Dedifferentiated amniotic fluid mesenchymal stem cell (primary cell): Measurements from ENCODE around the gene PIK3R6.
"Not testable (repeated sequence)": the region's sequence is repeated elsewhere in the genome, so short reads cannot be mapped to it uniquely, and the experiment has no call there.

ENCODE experiments used
- DNase-seq: peaks from one replicate; pipeline ENCODE4 v3.0.0-alpha.2; 2016; ENCODE audit errors: extremely low spot score

PIK3R6 gene

DNA sequence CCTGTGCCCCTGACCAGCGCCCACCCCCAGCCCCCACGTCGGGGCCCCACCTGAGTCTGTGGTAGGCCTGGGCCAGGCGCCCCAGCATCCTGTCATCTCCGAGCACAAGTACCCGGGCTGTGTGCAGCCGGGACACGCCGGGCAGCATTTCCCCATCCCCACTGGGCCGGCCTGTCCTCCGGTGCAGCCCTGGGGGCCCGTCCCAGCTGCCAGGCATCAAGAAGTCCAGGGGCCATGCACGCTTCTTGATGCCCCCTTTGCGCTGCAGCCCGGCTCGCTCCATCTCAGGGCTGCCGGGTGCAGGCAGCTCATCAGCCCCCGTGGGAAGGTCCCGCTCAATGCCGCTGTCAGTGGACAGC lies 39.0 kb downstream of the PIK3R6 start:
- no peak for DNase-seq

DNA sequence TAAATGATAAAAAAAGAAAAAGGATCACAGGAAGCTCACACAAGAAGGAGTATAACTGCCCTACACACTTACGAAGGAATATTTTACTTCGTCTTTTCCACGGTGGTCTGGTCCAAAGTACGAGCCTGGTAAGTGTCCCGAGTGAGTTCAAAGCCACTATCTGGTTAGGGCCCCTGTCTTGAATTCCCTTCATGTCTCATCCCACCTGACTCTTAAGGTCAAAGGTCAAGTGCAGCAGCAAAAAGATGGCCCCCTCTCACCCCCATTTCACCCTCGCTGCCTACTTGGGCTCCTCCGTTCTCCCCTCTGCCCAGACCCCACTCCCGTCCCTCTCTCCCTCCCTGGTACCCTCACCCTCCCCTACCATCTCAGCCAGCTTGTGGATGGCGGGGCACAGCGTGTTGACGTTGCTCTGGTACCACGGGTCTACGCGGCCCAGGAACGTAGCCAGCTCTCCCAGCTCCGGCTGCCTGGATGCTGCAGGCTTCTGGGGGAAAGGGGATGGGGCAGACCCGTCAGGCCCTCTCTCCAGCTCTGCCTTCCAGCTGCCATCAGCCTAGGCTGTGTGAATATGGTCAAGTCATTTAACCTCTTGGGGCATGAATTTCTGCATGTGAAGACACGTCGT lies 40.6 kb downstream of the PIK3R6 start:
- DNase-seq, result no peak

DNA sequence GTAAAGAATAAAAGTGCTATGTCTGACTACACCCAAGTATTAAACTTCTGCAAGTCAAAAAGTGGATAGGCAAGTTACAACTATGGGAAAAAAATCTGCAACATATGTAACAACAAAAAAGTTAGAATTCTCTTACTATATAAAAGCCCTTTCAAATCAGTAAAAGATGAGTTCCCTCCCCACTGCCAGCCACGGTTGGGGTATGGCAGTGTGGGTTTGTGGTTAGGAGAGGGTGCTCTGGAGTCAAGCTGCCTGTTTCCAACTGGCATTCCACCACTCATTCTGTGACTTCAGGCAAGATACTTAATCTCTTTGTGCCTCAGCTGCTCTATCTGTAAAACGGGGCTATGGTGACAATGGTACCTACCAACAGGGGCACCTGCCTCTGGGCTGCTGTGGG lies 41.7 kb downstream of the PIK3R6 start:
- no peak for DNase-seq

DNA sequence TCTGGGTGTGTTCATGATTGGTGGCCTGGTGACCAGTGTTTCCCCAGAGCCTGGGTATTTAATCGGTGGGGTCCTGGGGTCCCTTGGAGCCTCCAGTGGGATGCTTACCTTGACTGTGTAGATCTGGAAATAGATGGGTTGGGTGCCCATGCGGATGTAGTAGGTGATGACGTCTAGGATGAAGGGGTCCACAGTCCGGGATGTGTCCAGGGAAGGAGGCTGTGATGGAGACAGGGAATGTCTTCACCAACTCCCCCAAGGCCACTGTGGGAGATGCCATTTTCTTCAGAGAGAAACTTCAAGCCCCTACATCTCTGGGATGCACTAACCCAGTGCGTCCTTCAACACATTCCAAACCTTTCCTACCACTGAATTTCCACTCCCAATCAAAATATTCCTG lies 44.2 kb downstream of the PIK3R6 start:
- DNase-seq, result no peak

DNA sequence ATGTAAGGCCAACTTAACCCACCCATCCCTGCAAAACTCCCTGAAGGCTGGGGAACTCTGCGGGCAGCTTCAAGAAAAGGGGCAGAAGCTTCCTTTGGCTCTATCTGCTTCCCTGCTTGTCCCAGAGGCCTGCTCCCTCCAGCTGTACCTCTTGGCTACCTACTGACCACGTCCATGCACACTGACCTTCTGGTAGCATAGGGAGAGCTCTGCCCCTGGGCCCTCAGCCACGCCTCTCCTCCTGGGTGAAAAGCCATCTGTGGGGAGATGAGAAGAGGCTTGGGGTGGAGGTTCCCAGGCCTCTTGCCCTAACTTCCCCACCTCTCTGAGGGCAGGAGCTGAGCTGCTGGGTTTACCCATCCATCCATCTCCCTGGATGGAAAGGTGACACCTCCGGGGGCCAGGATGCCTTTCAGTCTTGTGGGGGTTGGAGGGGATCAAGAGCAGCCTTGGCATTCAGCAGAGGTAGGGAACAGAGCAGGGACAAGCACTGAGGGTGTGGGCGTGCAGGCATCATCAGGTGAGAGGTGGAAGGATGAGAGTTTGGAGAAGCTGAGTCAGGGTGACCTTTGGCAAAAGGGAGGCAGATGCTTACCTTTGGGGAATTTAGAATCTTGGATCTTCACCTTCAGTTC lies 45.0 kb downstream of the PIK3R6 start:
- no peak for DNase-seq

DNA sequence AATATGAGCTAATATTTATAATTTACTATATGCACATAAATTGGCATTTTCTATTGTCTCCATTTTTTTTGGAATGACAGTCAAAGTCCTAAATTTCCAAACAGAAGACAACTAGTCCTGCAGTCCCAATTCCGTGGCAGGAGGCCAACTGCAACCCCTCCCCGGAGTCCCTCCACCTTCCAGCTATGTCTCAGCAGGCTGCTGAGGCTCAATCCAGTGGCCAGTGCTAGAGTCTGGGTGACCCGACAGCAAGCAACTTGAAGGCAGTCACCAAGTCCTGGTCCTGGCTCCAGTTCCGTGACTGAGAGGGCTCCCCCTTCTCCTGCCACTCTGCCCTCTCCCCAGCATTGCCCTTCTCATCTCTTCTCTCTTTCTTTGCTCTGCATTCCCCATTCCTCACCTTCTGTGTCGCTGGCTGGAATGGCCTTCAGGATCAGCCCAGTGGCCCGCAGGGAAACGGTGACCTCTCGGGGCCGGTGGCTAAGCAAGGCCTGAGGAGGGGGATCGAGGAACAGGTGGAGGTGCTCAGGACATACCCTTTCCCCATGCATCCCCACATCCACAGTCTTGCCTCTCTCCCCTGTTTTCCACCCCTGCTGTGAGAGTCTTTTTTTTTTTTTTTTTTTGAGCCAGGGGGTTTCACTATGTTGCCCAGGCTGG lies 45.9 kb downstream of the PIK3R6 start:
- DNase-seq, result no peak

DNA sequence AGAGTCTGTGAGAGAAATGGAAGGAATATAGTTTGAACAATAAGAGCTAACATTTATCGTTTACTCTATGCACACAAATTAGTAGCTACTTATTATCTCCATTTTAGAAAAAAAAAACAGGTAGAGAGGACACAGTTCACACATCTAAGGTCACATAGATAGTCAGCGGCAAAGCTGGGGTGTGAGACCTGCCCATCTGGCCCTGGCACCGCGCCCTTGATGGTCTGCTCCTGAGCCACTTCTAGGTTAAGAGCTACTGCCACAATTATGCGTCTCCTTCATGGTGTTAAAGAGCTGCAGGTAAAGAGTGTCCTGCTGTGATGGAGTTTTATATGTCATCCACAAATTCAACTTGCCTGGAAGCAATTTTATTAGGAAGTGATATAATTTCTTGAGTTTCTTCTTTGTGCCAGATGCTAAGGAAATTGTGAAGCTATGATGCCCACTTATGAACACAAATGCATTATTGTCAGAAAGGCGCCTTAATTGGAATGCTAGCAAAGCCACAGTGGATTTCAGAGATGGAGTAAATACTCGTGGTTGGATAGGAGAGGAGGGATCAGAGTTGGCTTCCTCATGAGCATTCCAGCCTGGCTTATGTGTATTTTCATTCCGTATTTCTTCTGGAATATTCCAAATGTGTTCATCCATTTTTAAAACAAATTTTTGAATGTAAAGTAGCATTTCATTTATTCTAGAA lies 47.0 kb downstream of the PIK3R6 start:
- DNase-seq, result no peak

DNA sequence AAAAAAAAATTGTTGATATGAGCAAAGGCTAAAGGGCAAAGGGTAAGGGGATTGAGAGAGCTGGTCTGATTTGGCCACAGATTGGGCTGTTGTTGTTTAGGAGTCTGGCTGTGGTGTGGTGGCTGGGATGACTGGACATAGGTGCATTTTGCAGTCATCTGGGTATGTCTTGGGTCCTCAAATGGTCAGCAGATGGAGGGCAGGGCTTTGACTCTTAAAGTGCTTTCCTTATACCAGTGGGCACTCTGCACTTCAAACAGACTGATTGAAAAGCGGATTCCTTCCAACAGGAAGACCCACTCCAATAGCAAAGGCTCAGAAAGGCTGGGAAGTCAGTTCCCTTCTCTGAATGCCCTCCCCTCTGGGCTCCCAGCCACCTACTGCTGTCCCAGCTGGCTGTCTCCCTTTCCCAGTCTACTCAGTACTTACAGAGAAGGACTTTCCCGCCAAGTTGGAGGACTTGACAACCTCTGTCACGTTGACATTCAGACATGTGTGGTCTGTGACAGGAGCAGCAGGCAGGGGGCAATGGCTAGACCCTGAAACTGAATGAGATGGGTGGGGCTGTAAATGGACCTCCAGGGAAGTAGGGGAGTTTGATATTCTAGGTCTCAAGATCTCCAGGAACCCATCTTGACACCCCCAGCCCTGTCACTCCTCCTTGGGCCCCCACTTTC lies 48.7 kb downstream of the PIK3R6 start:
- no peak for DNase-seq

DNA sequence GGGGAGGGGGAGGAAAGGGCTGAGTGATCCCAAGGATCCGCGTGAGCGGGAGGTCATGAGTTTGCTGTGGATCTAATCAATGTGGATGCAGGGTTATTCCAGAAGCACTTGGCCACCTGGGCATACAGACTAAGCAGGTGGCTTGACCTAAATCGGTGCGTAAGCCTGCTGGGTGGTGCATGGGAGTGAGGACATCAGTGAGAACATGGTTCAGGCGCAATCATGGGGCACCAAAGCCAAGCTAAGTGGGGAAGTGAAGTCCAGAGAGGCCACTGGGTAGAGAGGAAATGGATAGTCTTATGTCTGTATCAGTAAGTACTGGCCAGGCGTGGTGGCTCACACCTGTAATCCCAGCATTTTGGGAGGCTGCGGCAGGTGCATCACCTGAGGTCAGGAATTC lies 49.4 kb downstream of the PIK3R6 start:
- DNase-seq, result no peak

DNA sequence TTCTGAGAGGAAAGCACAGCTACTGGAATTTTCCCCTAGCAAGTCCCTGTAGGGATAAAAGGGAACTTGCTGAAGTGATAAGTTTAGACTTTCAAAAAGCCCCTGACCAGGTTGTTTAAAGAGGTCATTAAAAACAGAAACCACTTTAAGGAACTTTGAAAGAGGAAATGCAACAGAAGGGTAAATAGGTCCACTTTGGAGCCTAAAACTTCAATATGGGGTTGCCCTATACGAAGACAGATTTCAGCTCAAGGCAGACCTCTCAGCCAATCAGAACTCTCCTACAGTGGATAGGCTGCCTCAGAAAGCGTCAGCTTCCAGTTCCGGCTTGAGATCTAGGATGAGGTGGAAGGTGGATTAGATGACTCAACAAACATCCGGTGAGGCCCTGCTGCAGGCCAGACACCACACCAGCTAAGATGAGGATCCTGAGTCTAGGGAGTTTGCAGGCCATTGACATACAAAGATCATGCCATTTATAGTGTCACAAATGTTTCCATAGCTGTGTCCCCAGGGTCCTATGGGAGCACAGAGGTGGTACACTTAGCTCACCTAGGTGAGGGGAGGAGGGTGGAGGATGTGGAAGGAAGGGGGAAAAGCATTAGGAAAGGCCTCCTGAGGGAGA lies 60.4 kb downstream of the PIK3R6 start:
- no peak for DNase-seq

DNA sequence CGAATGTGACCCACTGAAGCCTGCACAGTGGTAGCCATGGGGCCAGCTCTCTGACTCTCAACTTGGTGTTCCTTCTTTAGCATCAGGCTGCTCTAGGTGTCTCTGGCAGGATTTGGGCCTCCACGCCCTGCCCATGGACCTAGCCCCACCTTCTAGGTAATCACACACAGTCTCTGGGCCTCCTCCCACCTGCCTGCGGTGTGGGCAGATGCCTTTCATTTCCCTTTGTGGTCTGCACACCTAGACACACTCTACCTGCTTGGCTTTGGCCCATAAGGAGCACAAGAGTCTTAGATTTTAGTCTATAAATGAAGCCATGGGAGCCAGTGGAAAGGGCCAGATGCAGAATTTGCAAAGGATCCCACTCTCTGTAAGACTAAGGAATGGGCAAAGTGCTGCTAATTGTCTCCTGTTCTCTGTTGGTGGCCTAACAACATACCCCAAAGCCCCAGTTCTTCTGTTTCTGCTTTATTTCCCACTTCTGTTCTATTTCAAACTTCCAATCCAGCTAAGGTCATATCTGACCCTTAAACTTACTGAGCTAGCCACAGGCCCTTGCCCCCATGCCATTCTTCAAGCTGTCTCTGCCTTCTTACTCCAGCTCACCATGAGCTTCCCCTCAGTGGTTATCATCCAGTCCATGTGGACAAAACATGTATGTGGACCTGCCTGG lies 61.1 kb downstream of the PIK3R6 start:
- DNase-seq, result no peak

DNA sequence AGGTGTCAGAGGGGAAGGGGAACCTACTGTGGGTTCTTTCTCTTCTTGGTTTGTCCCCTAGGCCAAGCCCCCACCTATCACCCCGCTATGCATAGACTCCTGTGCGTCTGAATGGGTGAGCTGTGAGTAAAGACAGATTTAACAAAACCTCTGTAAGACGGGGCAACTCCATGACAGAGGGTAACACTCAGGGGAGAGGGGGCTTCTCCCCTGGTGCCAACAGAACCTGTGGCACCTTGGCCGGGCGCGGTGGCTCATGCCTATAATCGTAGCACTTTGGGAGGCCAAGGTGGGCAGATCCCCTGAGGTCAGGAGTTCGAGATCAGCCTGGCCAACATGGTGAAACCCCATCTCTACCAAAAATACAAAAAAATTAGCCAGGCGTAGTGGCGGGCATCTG lies 62.1 kb downstream of the PIK3R6 start:
- not testable (repeated sequence) for DNase-seq

DNA sequence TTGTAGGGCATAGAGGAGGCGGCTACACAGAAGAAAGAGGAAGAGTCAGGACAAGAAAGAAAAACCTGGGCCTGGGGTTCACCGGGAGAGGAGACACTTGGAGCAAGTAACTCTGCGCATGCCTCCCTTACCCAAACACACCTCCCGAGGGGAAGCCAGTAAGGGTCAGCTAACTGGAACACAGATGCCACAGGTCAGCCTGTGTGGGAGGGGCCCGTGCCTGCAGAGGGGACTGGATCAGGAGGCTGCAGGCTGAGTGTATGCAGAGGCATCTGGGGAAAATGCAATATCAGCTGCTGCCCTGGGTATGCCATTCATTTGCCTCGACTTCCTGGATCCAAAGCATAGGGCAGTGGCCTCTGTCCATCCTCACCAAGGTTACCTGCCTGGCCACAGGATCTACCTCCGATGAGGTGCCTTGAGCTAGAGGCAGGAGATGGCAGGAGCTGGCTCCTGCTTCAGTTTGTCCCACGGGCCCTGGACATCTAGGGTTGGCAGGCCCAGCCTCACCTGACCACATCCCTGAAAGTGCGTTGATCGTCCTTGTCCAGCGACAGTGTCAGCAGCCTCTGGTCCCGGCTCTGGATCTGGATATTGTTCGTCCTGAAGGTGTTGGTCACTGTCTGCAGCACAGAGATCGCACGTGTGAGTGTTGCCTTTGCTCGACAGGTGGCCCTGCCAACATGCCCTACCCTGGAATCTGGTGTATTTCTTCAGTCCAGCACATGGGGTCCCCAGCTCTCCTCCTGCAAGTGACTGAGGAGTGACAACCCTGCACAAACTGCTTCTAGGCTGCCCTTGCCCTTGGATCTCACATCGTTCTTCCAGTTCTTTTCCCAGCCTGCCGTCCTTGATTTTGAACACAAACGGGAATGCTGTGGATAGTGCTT lies 63.7 kb downstream of the PIK3R6 start:
- no peak for DNase-seq

DNA sequence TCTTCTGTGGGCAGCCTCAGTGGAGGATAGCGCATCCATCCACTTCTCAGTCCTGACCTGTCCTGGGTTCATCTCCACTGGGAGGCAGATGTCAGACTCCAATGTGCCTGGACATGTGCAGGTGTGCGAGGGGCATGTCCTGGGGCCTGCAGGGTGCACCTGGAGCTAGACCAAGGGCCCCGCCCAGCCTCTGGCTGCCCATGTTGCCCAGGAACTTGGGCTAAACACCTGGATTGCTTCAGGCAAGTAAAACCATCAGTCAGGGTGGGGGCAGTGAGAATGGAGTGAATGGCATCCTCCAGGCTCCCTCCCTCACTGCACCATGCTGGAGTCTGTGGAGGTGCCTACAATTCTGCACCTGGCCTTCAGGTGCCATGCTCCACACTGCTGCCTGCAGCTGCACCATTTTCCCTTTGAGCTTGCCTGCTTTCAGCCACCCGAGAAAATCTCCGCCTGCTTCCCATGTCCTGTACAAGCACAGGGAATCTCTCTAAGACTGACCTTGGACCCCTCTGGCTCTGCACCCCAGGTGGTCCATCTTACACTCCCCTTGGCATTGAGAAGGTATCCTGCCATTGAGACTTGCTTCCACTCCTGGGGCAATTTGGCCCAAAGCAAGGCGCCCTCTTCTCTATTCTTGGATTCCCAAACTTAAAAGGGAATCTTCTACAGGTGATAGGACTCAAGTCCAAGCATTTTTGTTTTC lies 66.2 kb downstream of the PIK3R6 start:
- DNase-seq, result no peak

DNA sequence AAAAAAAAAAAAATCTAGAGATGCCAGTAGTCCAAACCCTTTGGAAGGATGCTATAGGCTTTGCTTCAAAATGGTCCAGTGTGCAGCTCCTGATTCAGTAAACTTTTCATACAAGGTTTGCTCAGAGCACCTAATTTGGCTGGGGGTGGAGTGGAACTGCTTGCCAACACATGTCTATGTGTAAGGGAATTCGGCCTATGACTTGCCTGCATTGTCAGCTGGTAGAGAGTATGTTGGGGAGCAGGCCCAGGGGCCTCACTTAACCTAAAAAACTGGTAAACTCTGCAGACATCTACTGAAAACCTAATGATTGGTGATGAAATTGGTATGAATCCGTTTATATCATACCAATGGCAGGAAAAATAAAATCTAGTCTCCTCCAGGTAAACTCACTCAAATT lies 66.8 kb downstream of the PIK3R6 start:
- DNase-seq, result no peak

DNA sequence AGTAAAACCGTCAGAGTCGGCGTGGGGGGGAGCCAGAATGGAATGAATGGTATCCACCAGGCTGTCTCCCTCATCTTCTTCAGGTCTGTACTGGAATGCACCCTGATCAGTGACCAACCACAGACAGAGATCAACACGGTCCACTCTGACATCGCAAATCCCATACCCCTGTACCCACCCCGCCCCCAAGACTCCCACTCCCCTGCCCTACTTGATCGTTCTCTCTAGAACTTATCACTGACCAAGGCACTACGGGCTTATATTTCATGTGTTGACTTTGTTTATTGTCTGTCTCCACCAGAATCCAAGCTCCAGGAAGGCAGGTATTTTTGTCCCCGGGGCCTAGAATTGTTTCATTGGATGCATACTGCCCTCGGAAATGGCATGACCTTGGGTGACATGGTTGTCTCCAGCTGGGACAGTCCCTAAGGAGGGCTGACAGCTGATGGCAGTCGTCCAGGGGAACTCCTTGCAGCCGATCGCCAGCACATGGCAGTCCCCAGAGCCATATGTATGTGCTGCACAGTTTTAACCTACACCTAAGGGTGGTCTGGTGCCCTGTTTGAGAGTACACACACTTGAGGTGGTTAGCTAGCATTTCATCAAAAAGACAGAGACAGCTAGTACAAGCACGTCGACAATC lies 67.8 kb downstream of the PIK3R6 start:
- no peak for DNase-seq

DNA sequence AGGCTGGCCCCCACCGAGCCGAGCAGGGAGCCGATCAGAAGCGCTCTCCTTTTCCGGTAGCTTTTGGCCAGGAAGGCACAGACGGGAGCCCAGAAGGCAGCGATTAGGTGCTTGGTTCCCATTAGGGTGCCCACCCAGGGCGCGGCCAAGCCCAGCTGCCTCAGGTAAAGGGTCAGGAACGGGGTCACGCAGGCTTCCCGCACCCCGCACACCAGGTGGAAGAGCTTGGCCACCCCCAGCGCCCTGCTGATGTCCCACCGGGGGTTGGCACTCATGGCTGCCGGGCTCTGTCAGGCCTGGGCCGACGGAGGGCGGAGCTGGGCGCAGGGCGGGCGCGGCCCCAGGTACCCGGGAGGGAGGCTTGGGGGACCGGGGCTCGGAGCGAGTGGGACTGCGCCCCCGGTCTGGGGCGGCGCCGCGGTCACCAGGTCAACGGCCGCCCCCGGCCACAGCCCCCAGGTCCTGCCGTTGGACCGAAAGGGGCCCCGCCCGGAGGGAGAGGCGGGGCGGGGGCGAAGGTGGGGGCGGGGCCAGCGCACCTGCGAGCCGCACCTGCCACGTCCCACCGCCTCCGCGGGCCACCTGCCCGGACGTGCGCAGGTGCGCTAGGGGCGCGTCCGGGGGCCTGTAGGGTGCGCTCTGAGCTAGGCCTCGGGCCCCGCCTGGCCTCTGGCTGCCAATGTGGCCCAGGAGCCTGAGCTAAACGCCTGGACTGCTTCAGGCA lies 68.5 kb downstream of the PIK3R6 start, which contains the start of gene MFSD6L:
Gene MFSD6L, minus strand, starts transcription at position 520 of the 724 bp plus-strand sequence. Its CDS starts 245 bp downstream, at position 275.
- no peak for DNase-seq

DNA sequence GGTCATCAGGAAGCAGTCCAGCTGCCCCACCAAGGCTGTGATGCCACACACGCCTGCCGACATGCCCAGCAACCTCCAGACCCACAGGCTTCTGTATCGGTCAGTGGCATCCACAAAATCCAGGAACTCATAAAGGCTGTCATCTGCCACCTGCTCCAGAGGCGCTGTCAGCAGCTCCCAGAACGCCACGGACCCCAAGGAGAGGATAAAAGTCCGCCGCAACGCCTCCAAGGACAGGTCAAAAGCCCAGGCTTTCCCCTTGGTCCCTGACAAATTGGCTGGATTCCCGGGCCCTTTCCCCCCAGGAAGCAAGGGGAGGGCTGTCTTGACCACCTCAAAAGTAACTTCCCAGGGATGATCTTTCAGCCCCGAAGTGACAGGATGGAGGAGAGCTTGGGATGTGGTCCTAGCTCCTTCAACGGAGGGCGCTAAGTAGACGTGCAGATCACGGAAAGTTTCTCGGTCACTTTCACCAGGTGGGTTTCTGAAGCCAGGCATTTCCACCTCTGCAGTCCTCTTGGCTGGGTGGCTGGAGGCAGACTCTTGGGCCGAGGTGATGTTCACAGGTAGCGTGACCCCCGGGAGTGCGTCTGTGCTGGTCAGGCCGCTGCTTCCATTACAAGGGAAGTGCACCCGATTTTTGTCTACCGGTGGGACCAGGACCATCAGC lies 69.2 kb downstream of the PIK3R6 start:
- DNase-seq, result no peak
